GM19397 (cell line): ENCODE data around the gene MAP1LC3B.

Experiments
- ATAC-seq: cut with Tn5 transposase; IDR thresholded peaks from one replicate; pipeline ENCODE4 v1.9.1; 2021; ENCODE audit warnings: mild to moderate bottlenecking, moderate library complexity; ENCODE audit not compliant: unreplicated experiment

MAP1LC3B gene

DNA sequence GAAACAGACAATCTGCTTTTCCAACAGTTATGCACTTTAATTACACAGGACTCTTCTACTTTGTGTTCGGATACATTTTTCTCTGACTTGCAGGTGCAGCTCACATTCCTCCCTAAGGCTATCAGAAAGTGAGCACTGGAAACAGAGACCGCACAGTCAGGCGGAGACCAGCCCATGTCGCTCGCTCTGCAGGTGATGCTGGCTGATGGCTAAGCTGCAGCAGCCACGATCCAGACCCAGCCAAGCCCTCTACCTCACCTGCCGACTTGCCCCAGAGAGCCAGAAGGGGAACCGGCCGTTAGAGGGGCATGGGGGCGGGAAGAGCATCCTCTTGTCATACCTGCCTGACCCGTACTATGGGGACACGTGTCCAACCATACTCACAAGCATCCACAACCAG lies 33.8 kb downstream of the MAP1LC3B start:
- no peak for ATAC-seq

DNA sequence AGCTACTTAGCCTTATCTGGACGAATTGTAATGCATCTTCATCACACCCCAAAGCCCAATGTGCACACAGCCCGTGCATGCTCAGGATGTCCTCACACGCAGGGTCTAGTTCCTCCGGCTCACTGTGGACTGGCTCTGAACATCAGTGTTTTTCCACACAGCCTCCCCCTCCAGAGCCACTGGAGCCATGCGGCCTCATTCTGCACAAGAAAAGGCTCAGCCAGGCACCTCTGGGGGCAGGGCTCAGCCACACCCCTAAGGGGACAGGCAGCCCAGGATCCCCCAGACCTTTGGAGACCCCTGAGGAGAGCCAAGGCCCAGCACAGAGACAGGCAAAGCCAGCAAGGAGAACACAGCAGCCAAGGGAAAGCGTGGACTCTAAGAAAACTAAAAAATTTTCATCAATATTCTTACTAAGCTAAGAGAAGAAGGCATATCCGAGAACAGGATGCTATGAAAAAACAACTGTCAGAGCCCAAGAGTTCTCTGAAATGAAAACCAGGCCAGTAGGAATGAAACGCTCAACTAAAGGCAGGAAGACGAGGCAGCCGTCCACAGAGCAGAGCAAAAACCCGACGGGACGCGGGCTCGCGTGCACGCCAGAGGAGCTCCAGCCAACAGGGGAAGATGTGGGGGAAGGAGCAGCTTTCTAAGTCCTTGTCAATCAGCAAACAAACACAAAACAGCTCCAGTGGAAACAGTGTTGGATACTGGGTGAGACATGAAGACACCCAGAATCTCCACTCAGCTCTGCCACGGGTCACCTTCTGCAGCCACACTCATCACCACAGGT lies 34.5 kb downstream of the MAP1LC3B start:
- no peak for ATAC-seq

DNA sequence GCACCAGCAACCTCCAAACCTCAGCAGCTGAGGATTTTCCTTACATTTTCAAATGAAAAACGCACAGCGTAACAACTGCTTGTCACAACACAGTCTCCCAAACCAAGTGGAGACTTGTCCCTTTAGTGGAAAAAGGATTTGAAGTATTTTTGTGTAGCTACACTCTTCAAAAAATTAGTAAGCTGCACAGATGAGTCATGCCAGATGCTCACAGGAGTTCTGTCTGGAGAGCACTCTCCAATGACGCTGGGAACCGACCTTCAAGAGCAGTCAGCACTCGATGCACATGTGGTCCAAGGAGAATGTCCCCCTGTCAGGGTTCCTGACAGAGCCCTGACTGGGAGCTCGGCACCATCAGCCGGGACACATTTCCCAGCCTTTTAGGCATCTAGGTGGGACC lies 39.8 kb downstream of the MAP1LC3B start:
- ATAC-seq, result no peak

DNA sequence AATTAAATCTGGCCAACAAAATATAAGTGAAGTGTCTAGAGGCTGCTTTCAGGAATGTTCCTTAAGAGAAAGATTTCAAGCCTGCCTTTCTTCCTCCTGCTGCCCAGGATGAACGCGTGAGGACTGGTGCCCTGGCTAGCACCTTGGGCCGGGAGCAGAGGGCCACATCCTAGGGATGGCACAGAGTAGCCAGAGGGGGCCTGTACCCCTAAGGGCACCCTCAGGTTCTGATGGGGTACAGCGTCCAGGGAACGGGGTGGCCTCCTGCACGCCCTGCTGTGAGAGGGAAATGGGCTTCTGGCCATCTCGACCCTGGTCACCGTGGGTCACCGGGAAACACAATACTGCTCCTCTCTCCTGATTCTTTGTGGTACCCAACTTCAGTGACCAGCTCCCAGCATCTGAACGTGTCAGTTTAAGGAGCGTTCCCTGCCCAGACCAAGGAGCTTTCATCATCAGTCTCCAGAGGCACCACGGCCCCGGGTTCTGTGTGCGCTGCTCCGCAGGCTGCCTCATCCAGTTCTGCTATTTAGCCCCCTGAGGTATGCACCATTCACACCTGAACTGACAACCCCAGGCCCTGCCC lies 40.3 kb downstream of the MAP1LC3B start:
- no peak for ATAC-seq

DNA sequence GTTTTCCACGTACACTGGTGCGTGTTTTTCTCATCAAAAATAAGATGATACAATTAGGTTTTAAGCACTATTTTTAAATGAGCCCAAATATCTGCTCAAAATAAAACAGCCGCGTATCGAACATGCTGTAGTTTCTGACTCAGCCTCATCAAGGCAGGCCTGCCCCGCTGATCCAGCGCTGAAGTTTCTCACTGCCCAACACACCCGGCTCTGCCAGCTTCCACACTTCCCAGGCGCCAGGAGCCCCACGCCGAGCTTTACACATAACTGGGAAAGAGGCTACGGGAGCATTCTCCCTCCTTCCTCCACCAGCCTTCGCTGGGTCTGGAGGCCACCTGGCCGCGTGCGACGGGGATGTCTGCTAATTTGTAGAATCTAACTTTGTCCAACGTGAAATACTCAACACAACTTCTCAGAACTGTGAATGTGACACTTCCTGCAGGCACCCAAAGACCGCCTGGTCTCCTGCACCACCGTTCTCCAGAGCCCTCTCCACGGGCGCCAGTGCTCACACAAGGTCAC lies 42.1 kb downstream of the MAP1LC3B start:
- no peak for ATAC-seq

DNA sequence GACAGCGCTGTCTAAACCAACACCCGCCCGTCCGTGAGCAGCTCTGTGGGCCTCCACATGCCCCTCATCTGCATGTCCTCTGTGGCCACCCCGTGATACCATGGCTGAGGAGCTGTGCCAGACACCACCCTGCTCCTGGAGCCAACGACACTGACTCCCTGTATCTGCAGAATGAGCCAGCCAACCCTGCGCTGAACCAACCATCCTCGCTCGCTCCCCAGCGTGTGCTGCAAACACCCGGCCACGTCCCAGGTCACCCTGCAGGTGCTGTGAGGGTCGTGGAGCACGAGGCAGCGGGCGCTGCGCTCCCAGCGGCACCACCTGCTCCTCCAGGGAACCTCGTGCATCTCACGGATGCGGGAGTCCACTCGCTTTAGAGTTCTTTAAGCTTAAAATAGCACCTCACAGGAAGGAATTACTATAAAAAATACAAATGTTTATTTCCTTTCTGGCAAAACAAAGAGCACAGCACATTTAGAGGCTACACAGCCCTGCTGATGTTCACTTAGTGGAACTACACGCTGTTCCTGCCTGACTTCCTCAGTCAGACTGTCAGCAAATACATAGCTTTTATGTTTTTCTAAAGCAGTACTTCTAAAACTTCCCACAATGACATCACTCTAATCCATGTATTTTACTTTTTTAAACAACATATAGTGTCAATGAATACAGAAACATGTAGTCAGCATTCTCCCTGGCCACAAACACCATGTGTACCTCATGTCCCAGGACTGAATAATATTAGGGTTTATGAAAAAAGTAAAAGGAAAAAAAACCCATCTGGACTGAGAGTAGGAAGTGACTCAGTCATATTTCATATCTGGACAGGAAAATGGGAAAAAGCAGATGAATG lies 43.5 kb downstream of the MAP1LC3B start:
- no peak for ATAC-seq

DNA sequence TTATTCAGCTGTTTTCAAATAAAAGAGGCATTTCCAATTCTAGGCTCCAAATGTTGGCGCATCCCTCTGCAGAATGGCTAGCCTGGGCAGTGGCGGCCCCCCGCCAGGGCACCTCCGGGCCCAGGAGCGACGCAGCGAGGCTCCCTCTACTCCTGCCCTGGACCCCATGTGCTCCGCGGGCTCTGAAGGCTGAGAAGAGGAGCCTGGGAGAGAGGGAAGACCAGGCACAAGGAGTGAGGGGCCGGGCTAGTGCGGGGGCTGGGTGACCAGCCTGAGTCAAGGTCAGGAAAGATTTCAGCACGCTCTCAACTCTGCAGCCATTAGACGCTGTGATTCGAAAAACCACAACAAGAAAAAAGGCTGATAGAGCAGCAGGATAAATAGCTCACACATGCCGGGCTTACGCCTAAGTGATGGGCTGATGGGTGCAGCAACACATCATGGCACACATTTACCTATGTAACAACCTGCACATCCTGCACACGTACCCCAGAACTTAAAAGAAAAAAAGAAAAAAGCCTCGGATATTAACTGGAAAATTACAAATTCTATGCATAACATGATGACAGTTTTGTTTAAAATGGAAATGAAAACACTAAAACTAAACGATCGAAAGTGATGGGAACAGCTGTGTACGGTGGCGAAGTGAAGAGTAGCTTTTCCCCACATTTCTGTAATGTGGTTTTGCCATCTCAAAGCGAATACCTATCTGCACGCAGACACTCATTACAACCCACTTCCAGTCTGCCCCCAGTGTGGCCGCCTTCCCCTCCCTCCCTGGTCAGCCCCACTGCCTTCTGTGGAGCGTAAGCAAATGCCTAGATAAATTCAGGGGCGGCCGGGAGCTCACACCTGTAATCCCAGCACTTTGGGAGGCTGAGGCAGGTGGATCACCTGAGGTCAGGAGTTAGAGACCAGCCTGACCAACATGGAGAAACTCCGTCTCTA lies 44.4 kb downstream of the MAP1LC3B start:
- ATAC-seq, result no peak

DNA sequence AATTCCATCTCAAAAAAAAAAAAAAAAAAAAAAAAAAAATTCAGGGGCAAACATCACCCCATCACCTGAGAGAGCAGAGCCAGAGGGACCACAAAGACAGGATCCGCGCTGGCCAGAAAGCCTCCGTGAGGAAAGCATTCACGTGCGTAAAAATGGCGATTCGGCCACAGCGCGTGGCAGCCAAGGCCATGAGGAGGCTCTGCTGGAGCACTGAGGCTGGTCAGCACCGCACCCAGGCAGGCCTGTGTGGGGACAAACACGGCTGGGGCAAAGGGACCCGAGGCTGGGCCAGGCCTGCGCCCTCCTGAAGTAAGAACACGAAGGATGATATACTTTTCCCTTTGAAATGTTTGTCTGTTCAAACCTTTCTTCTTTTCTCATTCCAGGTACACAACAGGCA lies 45.2 kb downstream of the MAP1LC3B start:
- no peak for ATAC-seq

DNA sequence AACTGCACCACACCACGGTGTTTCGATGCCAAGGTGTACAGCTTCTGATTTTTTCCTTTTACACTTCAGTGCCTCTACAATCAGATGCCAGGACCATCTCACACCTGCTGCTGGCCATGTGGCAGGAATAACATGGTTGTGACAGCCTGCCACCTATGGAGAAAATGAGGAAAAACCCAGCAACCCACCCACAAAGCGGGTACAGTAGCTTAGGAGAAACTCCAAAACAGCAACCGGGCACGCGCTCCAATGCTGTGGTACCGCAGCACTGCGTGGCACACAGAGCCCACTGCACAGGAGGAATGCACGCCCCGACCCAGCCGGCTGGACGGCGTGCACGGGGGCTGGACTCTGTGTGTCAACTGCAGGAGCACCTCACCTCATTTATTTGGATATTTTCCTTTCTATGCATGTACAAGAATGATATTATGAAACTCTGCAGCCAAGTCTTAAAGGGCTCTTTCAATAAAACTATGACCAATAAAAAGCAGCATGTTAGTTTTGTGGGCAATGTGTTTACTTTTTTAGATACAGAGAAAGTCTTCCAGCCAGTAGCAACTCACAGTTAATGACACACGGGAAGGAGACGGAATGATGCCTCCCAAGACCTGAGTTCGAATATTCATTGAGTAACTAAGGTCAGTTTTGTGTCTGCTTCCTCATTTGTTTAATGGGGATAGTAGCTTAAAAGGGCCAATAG lies 45.9 kb downstream of the MAP1LC3B start:
- no peak for ATAC-seq

DNA sequence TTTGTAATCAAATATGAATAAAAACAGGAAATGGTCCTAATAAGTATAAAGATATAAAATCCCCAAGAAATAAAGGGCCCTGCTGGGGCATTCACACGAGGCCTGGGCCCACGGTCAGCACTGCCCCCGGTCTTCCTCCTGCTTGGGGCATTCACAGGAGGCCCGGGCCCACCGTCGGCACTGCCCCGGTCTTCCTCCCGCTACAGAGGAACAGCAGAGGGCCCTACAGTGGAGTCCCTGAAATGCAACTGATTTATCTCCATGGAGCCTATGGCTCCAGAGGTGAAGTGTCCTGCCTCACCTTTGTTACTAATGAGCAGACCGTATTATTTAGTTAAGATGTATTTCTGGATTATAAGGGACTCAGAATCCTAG lies 46.5 kb downstream of the MAP1LC3B start:
- no peak for ATAC-seq

DNA sequence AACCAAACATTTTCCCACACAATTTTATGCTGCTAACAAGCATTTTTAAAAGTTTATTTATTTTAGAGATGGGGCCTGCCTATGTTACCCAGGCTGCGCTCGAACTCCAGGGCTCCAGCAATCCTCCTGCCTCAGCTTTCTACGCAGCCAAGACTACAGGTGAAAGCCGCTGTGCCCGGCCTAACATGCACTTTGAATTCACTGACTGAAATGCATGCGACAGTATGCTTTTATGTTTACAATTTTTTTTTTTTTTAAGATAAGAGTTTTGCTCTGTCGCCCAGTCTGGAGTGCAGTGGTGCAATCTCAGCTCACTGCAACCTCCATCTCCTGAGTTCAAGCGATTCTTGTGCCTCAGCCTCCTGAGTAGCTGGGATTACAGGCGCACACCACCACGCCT lies 47.8 kb downstream of the MAP1LC3B start:
- ATAC-seq, result no peak

DNA sequence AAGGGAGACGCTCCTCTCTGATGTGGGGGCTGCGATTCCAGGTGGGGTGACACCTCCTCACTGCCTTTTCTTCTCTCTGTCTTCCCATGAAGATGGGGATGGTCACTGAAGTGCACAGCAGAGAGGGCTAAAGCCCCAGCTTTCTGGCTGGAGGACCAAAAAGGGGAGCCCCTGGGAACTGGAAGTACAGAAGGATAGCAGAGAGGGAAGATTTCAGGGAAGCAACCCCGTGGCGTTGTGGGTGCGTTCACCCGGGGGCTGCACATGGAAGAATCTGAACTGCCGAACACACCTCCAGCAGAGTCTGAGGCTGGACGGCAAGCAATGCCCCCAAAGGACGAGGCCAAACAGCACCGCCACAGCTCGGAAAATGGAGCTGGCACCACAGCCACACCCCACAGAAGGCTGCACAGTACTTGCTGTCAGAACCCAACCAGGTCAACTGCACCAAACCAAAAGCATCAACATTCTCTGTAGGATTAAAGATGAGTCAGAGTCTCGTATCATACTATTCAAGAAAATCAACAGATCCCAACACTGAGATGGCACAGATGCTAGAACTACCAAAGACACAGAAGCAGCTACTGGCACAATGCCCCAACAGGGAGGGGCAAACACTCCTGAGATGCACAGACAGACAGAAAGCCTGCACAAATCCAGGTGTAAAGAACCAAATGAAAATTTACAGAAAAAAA lies 49.9 kb downstream of the MAP1LC3B start:
- no peak for ATAC-seq

DNA sequence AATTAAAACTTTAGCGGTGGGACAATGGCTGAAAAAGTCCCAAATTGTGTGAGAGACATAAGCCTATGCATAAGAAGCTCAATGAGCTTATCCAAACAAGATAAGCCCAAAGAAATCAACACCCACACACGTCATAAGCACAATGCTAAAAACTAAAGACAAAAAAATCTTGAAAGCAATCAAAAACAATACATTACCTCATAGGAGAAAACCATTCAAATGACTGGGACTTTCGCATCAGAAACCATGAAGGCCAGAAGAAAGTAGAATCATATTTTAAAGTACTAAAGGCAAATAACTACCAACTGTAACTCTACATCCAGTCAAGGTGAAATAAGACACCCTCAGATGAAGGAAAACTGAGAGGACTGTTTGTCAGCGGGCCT lies 50.4 kb downstream of the MAP1LC3B start:
- no peak for ATAC-seq

DNA sequence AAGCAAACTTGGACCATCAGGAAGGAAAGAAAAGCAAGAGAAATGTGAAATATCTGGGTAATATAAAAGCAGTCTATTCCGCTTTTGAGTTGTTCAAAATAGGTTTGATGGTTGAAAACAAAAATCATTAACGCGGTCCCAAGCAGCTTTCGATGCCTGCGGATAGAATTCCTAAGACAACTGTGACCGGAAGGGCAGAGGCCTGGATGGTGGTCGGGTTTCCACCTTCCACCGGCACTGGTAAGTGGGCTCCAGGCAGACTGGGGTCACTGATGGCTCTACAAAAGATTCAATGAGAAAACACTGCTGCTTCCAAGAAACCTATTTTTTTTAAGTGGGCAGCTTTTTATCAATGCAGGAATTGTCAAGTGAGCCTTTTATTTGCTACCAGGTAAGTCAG lies 50.9 kb downstream of the MAP1LC3B start:
- ATAC-seq, result no peak

DNA sequence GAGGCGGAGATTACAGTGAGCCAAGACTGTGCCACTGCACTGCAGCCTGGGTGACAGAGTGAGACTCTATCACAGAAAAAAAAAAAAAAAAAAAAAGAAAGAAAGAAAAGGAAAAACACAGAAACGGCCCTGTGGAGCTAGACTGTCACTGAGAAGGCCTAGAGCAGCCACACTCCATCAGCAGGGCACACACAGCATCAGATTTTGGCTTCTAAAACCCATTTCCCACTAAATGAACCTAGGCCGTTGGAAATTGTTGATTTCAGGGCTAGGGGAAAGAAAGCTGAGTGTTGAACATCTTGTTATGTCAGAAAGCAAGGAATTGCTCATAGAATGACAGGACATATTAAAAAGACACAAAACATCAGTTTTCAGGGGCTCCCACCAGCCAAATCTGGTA lies 51.8 kb downstream of the MAP1LC3B start:
- no peak for ATAC-seq

DNA sequence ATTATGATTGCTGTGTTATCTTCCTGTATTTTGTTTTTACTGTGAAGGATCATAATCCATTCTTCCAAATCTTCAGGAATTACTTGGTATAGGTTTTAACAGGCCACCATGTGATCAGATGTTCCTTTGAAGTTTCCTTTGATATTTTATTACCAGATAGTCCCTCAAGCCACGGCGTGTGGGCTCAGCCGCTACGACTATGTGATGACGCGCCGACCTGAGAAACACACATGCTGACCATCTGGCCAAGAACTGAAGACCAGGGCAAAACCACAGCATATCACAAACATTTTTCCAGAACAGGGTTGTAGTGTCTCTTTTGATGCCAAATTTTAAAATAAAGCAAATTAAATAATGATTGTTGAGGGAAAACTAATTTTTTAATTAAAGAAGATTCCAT lies 53.4 kb downstream of the MAP1LC3B start:
- no peak for ATAC-seq

DNA sequence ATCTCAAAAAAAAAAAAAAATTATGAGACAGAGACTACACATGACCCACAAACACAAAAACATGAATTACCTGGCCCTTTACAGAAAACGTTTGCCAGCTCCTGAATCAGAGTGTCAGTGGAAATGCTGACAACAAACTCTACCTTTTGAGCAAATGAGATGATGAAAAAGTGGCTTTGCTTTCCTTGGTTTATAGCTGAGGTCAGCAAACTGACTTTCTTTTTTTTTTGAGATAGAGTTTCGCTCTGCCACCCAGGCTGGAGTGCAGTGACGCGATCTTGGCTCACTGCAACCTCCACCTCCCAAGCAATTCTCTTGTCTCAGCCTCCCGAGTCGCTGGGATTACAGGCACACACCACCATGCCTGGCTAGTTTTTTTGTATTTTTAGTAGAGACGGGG lies 54.3 kb downstream of the MAP1LC3B start:
- no peak for ATAC-seq

DNA sequence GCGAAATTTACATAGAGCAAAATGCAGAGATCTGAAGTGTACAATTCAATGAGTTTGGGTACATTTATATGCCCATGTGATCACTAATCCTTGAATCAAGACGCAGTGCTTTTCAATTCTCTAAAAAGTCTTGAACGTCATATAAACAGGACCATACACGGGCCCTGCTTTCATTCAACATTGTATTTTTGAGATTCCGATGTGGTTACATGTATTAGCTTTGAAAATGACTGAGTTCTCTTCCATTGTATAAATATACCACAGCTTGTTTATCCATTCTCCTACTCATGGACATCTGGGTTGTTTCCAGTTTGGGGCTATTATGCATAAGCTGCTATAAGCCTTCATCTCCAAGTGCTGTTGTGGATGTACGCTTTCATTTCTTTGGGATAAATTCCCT lies 55.2 kb downstream of the MAP1LC3B start:
- no peak for ATAC-seq

DNA sequence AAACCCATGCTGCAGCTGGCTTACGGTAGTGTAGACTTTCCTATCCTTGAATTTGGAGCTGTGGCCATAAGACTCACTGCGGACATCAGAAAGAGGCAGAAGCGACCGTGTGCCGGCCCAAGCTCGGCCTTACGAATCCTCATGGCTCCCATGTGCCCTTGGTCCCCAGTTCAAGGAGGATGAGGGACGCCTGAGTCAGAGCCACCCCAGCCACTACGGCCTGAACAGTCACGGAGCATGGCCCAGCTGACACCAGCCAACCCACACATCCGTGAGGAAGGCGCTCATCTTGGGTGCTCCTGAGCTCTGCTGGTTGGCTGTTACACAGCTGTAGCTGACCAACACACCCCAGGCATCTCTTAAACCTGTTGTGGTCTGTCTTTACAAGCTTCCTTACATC lies 56.7 kb downstream of the MAP1LC3B start:
- no peak for ATAC-seq
